ENCODE results near the gene TMEM175.

DNA sequence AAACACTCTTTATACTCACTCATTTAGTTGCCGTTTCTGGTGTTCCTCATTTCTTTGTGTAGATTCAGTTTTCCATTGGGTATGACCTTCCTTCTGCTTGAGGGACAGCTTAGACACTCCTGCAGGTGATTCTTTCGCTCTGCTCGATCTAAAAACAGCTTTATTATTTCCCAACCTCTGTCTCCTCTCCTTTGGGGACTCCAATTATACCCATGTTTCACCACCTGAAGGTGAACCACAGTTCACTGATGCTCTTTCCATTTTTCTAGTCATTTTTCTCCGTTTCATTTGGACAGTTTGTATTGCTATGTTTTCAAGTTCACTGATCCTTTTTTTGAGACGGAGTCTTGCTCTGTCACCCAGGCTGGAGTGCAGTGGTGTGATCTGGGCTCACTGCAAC, 74.6 kb downstream of the TMEM175 start:
- TF ChIP-seq POLR2A (IDR thresholded peaks at IDR 0.05), result no peak
- TF ChIP-seq, protein P1, sequence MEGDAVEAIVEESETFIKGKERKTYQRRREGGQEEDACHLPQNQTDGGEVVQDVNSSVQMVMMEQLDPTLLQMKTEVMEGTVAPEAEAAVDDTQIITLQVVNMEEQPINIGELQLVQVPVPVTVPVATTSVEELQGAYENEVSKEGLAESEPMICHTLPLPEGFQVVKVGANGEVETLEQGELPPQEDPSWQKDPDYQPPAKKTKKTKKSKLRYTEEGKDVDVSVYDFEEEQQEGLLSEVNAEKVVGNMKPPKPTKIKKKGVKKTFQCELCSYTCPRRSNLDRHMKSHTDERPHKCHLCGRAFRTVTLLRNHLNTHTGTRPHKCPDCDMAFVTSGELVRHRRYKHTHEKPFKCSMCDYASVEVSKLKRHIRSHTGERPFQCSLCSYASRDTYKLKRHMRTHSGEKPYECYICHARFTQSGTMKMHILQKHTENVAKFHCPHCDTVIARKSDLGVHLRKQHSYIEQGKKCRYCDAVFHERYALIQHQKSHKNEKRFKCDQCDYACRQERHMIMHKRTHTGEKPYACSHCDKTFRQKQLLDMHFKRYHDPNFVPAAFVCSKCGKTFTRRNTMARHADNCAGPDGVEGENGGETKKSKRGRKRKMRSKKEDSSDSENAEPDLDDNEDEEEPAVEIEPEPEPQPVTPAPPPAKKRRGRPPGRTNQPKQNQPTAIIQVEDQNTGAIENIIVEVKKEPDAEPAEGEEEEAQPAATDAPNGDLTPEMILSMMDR (IDR thresholded peaks at IDR 0.05), result no peak

All from prostate gland (tissue), 2 donors.